Upper lobe of right lung (tissue), 1 donor: Measurements from ENCODE around the gene LTBP2. TPM values are rescaled to one million over a fixed set of nuclear protein-coding genes. Genes with fewer than 3 reads are reported as not detected.

Source experiments
- ATAC-seq: fragments of 200-7000 bp; cut with Tn5 transposase; one replicate; pipeline ENCODE4 v1.9.1; 2020; ENCODE audit warnings: mild to moderate bottlenecking, moderate library complexity
- DNase-seq: peaks from one replicate; pipeline ENCODE4 v3.0.0-alpha.2; 2020
- H3K27ac ChIP-seq: fragments of 200-600 bp; one replicate; pipeline ENCODE4 v1.8.0; 2022
- H3K27me3 ChIP-seq: fragments of 200-600 bp; one replicate; pipeline ENCODE4 v1.8.0; 2022; ENCODE audit warnings: mild to moderate bottlenecking
- H3K36me3 ChIP-seq: fragments of 200-600 bp; one replicate; pipeline ENCODE4 v1.8.0; 2022
- H3K4me1 ChIP-seq: fragments of 200-600 bp; one replicate; pipeline ENCODE4 v1.8.0; 2022
- H3K4me3 ChIP-seq: fragments of 200-600 bp; one replicate; pipeline ENCODE4 v1.8.0; 2022; ENCODE audit warnings: mild to moderate bottlenecking
- H3K9me3 ChIP-seq: fragments of 200-600 bp; one replicate; pipeline ENCODE4 v1.8.0; 2022
- intact Hi-C: fragments of 100-400 bp; cut with DNase I; formaldehyde crosslinking; loops from one replicate; pipeline ENCODE4 v1.11.0; 2022
- total RNA-seq: library from RNA; stranded (reverse); fragmentation: NEBNext Ultra II Directional; extraction: Animal tissue kit (Norgen Biotek cat#: 25700); gene quantifications from one replicate; pipeline ENCODE4 v1.2.1, GENCODE V29; 2021
- TF ChIP-seq, protein P1 (sequence below): fragments of 200-600 bp; IDR thresholded peaks from one replicate; pipeline ENCODE4 v1.8.0; 2022; ENCODE audit warnings: antibody characterized with exemption
- donor health status: DM: no; HTN: yes; CAD: no; lungs with severe emphysema.

LTBP2 gene
- total RNA-seq, 1 donor from 2014 or later: 117 TPM

GRCh38 chr14:74649673-74650072 is 37.6 kb upstream of the LTBP2 start:
- no peak for DNase-seq
- intact Hi-C loops: no loop called here
- Histone ChIP-seq H3K4me3 (no peak overlapping the region), H3K27ac (no peak overlapping the region), H3K36me3 (no peaks in the 10 kb centered on the region), H3K4me1 (peaks cover 13% of the 10 kb centered on the region), H3K9me3 (no peaks in the 10 kb centered on the region), H3K27me3 (no peaks in the 10 kb centered on the region)
- TF ChIP-seq, protein P1, sequence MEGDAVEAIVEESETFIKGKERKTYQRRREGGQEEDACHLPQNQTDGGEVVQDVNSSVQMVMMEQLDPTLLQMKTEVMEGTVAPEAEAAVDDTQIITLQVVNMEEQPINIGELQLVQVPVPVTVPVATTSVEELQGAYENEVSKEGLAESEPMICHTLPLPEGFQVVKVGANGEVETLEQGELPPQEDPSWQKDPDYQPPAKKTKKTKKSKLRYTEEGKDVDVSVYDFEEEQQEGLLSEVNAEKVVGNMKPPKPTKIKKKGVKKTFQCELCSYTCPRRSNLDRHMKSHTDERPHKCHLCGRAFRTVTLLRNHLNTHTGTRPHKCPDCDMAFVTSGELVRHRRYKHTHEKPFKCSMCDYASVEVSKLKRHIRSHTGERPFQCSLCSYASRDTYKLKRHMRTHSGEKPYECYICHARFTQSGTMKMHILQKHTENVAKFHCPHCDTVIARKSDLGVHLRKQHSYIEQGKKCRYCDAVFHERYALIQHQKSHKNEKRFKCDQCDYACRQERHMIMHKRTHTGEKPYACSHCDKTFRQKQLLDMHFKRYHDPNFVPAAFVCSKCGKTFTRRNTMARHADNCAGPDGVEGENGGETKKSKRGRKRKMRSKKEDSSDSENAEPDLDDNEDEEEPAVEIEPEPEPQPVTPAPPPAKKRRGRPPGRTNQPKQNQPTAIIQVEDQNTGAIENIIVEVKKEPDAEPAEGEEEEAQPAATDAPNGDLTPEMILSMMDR: no peak
- no peak for ATAC-seq

GRCh38 chr14:74649167-74649566 is 37.1 kb upstream of the LTBP2 start:
- H3K27me3 ChIP-seq: no peaks in the 10 kb centered on the region
- TF ChIP-seq, protein P1: no peak
- H3K4me3 ChIP-seq: no peak overlapping the region
- intact Hi-C loops: no loop called here
- H3K27ac ChIP-seq: no peak overlapping the region
- no peaks in the 10 kb centered on the region for H3K36me3 ChIP-seq
- no peaks in the 10 kb centered on the region for H3K9me3 ChIP-seq
- H3K4me1 ChIP-seq: peaks cover 11% of the 10 kb centered on the region
- DNase-seq (no peak), ATAC-seq (no peak)

- Histone ChIP-seq H3K27ac (peak overlapping the region; percentile 32), H3K4me1 (peaks cover 11% of the 10 kb centered on the region)
Measured at GRCh38 chr14:74648601-74649000, 36.6 kb upstream of the LTBP2 start.

GRCh38 chr14:74647678-74648461 is 35.8 kb upstream of the LTBP2 start:
- Histone ChIP-seq H3K27me3 (no peaks in the 10 kb centered on the region), H3K27ac (peak overlapping the region; percentile 32), H3K36me3 (no peaks in the 10 kb centered on the region), H3K9me3 (no peaks in the 10 kb centered on the region), H3K4me3 (no peak overlapping the region), H3K4me1 (peaks cover 11% of the 10 kb centered on the region)
- no peak for DNase-seq
- ATAC-seq: no peak
- intact Hi-C loops: no loop called here
- TF ChIP-seq, protein P1: no peak

More at GRCh38 chr14:74648601-74649000, 36.6 kb upstream of the LTBP2 start:
- Histone ChIP-seq H3K36me3 (no peaks in the 10 kb centered on the region), H3K4me3 (no peak overlapping the region), H3K9me3 (no peaks in the 10 kb centered on the region), H3K27me3 (no peaks in the 10 kb centered on the region)
- ATAC-seq (peak; percentile 13), DNase-seq (no peak)
- TF ChIP-seq, protein P1: no peak
- intact Hi-C loops: no loop called here

GRCh38 chr14:74647061-74647677 is 35.1 kb upstream of the LTBP2 start:
- Histone ChIP-seq H3K4me3 (no peak overlapping the region), H3K27ac (no peak overlapping the region), H3K4me1 (peaks cover 11% of the 10 kb centered on the region), H3K36me3 (no peaks in the 10 kb centered on the region), H3K27me3 (no peaks in the 10 kb centered on the region), H3K9me3 (no peaks in the 10 kb centered on the region)
- TF ChIP-seq, protein P1: no peak
- DNase-seq (no peak), ATAC-seq (no peak)
- intact Hi-C loops: no loop called here
